Hematopoietic multipotent progenitor cell treated with erythropoietin and hydrocortisone succinate and interleukin-3 and kit ligand, for 4 days (in vitro differentiated cells): Measurements from ENCODE around the gene CROT.

Experiments used
- DNase-seq: peaks from one replicate; pipeline ENCODE4 v3.0.0-alpha.2; 2015

The CROT gene

GRCh38 chr7:87344446-87344845 lies 1.0 kb upstream of the CROT start:
- DNase-seq: peak; percentile 24

DNA sequence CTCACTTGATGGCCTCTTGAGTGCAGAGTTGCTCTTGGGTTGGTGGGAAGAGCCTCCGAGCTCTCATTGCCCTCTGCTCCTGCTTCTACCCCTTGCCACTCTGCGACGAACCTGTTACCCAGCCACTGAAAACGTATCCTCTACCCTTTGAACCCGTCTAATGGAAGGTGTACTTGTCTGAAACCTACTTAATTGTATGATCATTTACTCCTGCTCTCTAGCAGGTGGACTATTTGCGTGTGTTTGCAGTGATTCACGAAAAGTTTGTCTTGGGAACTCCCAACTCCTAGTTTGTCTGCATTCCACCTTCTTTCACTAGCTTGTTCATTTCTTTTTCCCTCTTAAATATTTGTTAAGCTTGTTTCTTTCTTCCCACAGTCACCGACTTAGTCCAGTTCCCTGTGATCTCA lies 503 bp downstream of the CROT start:
- no peak for DNase-seq

GRCh38 chr7:87347207-87347606 lies 1.7 kb downstream of the CROT start:
- no peak for DNase-seq

- DNase-seq: no peak
Observed at GRCh38 chr7:87347664-87348063, 2.2 kb downstream of the CROT start.

GRCh38 chr7:87354749-87355148 lies 9.3 kb downstream of the CROT start:
- DNase-seq: peak; percentile 52

DNA sequence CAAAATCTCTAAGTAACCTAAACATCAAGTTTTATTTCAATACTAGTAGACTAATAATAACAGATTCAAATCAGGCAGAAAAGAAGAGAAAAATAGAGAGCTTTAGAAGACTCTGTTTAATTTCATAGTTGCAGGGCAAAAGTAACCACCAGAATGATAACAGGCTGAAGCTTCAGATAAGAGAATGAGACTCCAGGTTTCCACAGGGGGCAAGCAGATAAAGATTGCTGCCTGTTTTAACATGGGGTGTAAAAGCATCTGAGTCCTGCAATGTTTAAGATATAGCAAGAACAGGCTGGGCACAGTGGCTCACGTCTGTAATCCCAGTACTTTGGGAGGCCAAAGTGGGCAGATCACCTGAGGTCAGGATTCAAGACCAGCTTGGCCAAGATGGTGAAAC lies 11.0 kb downstream of the CROT start:
- DNase-seq: peak; percentile 75

- no peak for DNase-seq
Observed at GRCh38 chr7:87359366-87359765, 13.9 kb downstream of the CROT start.

DNA sequence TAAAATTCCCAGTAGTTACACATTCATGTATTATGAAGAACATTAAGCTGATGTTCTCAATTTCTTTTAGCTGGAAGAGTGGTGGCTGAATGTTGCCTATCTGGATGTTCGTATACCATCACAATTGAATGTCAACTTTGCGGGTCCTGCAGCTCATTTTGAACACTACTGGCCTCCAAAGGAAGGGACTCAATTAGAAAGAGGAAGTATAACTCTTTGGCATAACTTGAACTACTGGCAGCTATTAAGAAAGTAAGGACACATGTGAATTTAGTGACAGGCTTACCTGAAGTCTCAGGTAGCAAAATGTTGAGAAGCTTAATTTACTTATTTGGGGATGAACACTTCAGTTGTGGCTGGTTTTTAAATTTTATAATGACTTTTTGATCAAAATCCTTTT lies 15.9 kb downstream of the CROT start:
- peak; percentile 8 for DNase-seq

GRCh38 chr7:87363342-87363741 lies 17.9 kb downstream of the CROT start:
- DNase-seq: no peak

DNA sequence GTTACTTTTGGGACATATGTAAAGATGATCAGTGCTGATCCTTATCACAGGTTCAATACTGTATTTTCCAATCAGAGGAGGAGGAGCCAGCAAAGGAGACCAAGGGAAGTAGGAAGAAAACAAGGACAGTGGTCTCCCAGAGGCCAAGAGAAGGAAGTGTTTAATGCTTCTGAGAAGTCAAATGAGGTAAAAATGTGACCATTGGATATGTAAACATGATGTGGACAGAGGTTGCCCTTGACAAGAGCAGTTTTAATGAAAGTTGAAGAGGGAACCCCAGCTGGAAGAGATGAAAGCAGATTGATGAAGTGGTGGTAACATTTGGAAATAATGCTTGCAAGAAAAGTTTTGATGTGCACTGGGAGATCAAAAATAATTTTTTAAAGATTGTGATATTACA lies 18.8 kb downstream of the CROT start:
- DNase-seq: no peak

DNA sequence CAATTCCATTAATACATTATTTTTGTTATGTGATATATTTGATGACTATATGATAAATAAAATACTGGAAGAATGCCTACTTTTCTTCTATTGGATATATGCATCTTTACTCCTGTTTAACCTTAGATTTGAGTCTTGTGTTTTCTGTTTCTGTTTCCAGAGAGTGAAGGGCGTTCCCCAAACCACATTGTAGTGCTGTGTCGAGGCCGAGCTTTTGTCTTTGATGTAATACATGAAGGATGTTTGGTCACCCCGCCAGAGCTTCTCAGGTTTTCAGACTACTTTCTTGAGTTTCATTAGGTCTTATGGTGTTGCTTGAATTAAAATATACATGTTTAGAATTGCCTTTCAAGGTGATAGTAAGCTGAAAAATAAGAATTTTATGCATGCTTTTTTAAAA lies 23.8 kb downstream of the CROT start:
- no peak for DNase-seq

DNA sequence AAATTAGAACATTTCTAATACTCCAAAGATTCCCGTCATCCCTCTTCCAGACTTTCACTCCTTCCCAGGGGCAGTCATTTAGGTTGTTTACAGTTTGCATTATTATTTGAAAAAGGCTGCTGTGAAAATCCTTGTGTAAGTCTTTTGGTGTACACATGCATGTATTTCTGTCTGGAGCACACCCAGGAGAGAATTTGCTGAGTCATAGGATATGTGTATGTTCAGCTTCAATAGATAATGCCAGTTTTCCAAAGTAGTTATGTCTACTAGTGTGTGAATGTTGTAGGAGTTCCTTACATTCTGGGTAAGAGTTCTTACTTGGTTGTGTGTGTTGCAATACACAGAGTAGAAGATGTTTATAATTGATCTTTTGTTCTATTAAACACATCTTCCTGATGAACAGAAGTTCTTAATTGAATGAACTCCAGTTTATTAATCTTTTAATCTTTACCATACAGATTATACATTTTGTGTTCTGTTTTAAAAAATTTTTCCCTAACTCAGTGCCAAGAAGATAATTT lies 25.3 kb downstream of the CROT start:
- DNase-seq: peak; percentile 67

- no peak for DNase-seq
Observed at GRCh38 chr7:87375662-87376435, 30.4 kb downstream of the CROT start.

DNA sequence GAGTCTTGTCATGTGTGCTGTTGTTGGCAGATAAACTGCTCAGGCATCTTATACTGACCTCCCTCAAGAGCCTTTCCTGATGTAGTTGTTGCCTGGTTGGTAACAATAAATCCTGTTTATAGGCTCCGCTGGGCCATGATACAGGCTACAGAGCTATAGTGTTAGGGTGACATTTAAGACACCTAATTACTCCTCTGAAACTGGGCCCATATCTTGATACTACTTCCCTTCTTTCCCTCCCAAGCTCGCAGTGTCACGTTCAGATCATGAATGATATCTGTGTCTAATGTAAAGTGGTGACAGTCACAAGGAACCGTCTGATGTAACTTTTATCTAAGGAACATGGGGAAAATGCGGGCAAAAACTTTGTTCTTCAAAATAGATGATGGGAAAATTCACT lies 35.4 kb downstream of the CROT start:
- no peak for DNase-seq

DNA sequence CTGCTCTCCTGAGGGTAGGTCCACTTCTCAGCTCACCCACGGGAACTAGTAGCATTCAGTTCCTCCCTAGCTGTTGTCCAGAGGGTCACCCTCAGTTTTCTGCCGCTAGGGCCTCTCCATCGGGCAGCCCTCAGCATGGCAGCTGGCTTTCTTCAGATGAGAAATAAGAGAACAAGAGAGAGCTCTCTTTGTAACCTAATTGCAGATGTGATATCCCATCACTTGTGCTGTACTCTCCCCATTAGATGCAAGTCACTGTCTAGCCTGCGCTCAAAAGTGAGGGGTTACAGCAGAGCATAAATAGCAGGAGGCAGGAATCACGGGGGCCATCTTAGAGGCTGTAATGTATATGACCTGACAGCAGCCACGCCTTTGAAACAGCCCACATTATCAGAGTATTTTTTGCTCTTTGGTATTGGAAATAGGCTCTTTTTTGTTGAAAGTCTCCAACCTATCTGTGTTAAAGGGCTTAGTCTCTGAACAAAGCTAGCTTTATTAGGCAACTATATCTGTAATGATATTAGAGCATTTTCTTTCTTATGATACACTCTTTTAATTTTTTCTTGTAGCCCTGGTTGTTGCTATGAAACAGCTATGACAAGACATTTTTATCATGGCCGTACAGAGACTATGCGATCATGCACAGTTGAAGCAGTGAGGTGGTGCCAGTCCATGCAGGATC lies 45.7 kb downstream of the CROT start:
- no peak for DNase-seq

GRCh38 chr7:87395442-87396020 lies 50.1 kb downstream of the CROT start:
- DNase-seq: no peak

DNA sequence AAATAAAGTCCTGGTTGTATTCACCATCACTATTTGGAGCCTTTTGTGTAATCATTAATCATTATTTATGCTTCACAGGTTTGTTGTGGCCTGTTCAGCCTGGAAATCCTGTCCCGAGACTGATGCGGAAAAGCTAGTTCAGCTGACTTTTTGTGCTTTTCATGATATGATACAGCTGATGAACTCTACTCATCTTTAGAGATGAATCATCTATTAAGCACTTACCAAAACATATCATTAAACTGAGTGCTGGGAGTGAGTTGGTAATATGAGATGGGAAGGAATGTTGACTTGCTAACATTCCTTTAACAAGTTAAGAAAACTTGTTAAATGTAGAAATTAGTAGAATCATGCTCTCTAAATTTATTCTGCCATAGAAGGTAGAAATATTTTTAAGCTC lies 53.0 kb downstream of the CROT start:
- DNase-seq: no peak

GRCh38 chr7:87404674-87405073 lies 59.2 kb downstream of the CROT start:
- DNase-seq: no peak

DNA sequence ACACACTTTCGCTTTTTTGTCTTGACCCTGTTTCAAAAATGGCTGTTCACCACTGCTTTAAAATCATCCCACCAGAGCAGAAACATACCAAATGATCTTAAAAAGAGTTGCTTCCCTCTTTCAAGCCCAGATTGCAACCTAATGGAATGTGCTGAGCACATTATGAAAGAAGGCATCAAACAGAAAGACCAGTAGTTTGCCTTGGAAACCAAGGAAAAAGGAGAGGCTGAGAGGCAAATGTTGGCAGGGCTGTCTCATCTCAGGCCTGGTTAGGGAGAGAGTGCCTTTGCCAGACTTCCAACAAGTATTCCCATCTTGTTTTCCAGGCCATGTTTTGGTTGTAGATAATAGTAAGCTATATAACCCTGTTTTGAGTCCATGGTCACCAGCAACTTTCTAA lies 65.7 kb downstream of the CROT start:
- no peak for DNase-seq

GRCh38 chr7:87413029-87413428 lies 67.6 kb downstream of the CROT start:
- no peak for DNase-seq

DNA sequence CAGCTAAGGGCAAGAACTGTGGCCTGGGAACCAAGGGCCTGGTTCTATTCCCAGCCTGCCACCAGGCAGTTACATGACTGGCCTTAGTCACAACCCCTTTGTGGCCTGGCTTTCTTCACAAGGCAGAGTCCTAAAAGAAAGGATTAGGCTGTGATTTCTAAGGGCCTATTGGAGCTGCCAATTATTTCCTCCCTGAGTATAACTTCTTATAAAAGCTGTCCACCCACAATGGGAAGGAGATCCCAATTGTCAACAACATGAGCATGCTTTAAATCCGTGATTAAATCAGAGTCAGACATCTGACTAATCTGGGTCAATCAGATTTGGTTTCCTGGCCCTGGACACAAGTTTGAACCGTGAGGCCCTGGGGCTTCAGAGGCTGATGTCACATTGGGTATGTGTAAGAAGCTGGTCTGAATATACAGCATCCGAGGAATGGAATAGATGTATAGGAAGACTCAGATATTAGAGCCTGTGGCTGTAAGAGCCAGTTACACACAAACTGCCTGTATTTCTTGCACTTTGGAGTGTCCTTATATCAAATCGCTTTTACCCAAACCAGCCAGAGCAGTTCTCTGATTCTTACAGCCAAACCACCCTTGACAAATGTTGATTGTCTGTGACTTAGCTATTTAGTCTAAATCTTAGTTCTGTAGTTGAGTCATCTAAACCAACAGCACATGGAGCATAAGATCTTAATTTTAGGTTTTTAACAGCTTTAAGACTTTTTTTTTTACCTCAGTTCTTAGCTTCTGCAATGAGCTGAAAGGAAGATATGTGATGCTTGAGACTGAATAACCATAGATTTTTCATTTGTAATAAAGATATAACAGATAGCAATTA lies 68.7 kb downstream of the CROT start:
- no peak for DNase-seq

- no peak for DNase-seq
Observed at GRCh38 chr7:87414794-87415188, 69.3 kb downstream of the CROT start.
